NAMALWA (cell line): ENCODE measurements around the gene CAPN11.
"Not testable (repeated sequence)": the region's sequence is repeated elsewhere in the genome, so short reads cannot be mapped to it uniquely, and the experiment has no call there.

Experiments
- DNase-seq: peaks from one replicate; pipeline ENCODE4 v3.0.0-alpha.2; 2015; ENCODE audit warnings: low spot score

CAPN11 gene

DNA sequence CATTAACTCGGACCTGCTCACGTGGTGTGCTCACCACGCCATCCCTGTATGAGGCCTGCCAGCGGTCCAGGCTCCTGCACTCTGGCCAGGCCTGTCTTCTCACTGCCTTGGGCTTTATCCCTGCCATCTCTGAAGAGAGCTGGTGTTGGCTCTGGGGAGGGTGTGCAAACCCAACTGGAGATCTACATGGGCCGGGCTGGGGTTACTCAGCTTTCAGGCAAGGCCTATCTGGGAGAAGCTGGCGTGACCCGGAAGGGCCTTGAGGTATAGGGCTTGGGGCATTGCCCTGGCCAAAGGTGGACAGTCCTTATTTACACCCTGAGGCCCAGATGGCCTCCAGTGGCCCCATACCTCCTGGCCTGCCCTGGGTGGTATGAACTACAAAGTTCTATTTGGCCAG, 69.8 kb downstream of the CAPN11 start:
- no peak for DNase-seq

DNA sequence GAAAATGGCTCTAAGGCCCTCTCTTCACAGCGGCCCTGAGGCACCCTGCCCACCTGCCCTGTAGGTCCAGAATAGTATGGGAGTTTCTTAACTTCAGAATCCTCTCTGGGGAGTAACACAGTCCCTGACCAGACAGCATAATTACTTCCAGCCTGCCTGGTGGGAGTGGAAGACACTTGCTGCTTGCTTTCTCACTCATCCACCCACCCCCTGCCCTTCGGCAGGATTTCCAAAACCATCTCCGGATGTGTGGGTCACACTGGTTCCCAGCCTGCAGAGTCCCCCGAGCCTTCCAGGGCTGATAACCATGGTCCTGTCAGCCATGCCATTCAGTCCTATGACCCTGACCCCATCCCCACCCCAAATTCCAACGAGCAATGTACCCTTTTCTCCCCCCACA, 70.2 kb downstream of the CAPN11 start:
- no peak for DNase-seq

- DNase-seq = no peak
Observed at GRCh38 chr6:44229376-44230033, 70.9 kb downstream of the CAPN11 start.

DNA sequence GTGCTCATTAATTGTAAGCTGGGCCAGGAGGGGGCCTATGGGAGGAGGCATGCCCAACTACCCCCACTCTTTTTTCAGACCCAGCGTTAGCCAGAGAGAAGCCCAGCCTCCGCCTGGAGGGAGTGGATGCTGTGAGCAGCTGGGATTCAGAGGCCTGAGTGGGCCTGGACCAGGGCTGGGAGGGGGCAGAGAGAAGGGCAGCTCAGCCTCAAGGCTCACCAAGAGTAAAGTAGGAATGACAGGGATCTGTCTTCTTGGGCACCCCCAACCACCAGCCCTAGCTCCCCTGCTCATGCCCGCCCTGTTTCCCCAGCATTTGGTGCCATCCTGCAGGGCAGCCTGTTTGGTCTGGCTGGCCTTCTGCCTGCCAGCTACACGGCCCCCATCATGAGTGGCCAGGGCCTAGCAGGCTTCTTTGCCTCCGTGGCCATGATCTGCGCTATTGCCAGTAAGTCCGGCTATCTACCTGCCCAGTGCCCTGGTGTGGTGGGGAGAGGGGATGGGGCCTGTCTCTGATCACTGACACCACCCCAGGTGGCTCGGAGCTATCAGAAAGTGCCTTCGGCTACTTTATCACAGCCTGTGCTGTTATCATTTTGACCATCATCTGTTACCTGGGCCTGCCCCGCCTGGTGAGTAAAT, 71.5 kb downstream of the CAPN11 start:
- DNase-seq = no peak

GRCh38 chr6:44231426-44231825, 72.8 kb downstream of the CAPN11 start:
- DNase-seq = not testable (repeated sequence)

GRCh38 chr6:44232676-44233566, 74.3 kb downstream of the CAPN11 start:
- DNase-seq = no peak

DNA sequence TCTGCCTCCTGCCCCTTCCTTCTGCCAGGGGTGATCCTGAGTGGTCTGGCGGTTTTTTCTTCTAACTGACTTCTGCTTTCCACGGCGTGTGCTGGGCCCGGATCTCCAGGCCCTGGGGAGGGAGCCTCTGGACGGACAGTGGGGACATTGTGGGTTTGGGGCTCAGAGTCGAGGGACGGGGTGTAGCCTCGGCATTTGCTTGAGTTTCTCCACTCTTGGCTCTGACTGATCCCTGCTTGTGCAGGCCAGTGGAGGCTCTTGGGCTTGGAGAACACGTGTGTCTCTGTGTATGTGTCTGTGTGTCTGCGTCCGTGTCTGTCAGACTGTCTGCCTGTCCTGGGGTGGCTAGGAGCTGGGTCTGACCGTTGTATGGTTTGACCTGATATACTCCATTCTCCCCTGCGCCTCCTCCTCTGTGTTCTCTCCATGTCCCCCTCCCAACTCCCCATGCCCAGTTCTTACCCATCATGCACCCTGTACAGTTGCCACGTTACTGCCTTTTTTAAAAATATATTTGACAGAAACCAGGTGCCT, 75.0 kb downstream of the CAPN11 start:
- DNase-seq = no peak
